Measurements from ENCODE around the gene SPRR3.

Gene SPRR3

DNA sequence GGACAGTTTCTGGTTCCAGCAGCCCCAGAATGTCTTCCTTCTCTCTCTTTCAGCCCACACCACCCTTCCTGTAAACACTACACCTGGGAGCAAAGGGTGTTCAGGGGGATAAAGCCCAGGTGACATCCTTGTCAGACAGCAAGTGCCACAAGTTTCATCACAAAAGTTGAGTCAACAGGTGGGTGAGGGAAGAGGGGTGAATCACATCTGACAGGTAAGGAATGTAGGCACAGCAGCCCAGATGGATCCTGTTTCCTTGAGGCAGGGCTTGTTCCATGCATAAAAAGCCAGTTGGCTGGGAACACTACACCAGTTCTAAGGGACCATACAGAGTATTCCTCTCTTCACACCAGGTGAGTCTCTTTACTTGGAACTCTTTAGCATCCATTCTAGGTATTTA is 29.3 kb downstream of the SPRR3 start, which contains the start of gene SPRR1B:
TSS of gene SPRR1B (plus strand) at position 309 of the 400 bp plus-strand sequence. CDS start 1,143 bp downstream, outside the sequence.
- TF ChIP-seq, protein P1, sequence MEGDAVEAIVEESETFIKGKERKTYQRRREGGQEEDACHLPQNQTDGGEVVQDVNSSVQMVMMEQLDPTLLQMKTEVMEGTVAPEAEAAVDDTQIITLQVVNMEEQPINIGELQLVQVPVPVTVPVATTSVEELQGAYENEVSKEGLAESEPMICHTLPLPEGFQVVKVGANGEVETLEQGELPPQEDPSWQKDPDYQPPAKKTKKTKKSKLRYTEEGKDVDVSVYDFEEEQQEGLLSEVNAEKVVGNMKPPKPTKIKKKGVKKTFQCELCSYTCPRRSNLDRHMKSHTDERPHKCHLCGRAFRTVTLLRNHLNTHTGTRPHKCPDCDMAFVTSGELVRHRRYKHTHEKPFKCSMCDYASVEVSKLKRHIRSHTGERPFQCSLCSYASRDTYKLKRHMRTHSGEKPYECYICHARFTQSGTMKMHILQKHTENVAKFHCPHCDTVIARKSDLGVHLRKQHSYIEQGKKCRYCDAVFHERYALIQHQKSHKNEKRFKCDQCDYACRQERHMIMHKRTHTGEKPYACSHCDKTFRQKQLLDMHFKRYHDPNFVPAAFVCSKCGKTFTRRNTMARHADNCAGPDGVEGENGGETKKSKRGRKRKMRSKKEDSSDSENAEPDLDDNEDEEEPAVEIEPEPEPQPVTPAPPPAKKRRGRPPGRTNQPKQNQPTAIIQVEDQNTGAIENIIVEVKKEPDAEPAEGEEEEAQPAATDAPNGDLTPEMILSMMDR (IDR thresholded peaks at IDR 0.05; ENCODE audit: low read depth, low read length): no peak
- Histone ChIP-seq H3K27me3 (no peaks in the 10 kb centered on the region), H3K4me3 (ENCODE audit: low read depth, low read length) (no peak within 1 kb of the TSS), H3K9me3 (no peaks in the 10 kb centered on the region), H3K4me1 (no peaks in the 10 kb centered on the region), H3K36me3 (no peaks in the 10 kb centered on the region)
- DNase-seq: no peak

DNA sequence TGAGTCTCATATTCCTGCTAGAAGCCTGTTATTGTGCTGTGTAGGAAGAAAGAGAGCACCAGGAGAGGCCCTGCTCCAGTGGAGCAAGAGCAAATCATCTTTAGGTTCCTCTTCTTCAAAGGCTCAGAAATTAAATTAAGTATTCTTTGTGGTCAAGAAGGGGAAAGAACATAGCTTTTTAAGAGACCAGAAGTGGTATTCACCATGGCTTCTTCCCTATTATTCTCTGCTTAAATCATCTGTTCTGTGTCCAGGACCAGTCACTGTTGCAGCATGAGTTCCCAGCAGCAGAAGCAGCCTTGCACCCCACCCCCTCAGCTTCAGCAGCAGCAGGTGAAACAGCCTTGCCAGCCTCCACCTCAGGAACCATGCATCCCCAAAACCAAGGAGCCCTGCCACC is 30.5 kb downstream of the SPRR3 start:
- H3K36me3 ChIP-seq: no peaks in the 10 kb centered on the region
- H3K4me3 ChIP-seq (ENCODE audit: low read depth, low read length): no peak overlapping the region
- TF ChIP-seq, protein P1 (IDR thresholded peaks at IDR 0.05; ENCODE audit: low read depth, low read length): no peak
- H3K4me1 ChIP-seq: no peaks in the 10 kb centered on the region
- H3K9me3 ChIP-seq: no peaks in the 10 kb centered on the region
- no peak for DNase-seq
- no peaks in the 10 kb centered on the region for H3K27me3 ChIP-seq

DNA sequence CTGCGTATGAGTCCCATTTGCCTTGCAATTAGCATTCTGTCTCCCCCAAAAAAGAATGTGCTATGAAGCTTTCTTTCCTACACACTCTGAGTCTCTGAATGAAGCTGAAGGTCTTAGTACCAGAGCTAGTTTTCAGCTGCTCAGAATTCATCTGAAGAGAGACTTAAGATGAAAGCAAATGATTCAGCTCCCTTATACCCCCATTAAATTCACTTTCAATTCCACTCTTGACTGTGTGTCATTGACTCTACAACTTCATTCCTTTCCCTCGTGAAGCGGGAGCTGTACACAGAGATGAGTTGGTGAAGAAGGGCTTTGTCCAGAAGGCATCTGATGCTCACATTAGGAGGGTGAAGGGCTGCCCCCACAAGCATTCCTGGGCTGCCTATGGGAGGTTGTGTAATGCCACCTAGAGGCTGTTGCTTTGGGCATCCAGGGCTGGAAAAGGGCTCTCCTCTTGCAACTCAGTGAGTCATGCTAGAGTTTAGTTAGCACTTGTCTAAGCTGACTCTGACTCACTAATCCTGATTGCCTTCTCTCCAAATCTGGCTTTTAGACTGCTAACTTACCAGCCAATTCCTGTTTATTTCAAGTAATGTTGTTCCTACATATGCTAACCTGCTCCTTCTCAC is 31.2 kb downstream of the SPRR3 start:
- no peak for DNase-seq
- Histone ChIP-seq H3K9me3 (no peaks in the 10 kb centered on the region), H3K4me1 (no peaks in the 10 kb centered on the region), H3K36me3 (no peaks in the 10 kb centered on the region), H3K4me3 (ENCODE audit: low read depth, low read length) (no peak overlapping the region), H3K27me3 (no peaks in the 10 kb centered on the region)
- TF ChIP-seq, protein P1 (IDR thresholded peaks at IDR 0.05; ENCODE audit: low read depth, low read length): no peak

DNA sequence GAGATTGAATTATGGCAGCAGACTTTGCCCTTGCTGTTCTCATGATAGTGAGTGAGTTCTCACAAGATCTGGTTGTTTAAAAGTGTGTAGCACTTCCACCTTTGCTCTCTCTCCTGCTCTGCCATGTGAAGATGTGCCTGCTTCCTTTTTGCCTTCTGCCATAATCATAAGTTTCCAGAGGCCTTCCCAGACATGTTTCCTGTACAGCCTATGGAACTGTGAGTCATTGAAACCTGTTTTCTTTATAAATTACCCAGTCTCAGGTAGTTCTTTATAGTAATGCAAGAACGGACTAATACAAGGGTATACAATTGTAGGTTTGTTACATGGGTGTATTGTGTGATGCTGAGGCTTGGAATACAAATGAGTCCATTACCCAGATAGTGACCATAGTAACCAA is 33.7 kb downstream of the SPRR3 start:
- H3K36me3 ChIP-seq: no peaks in the 10 kb centered on the region
- no peaks in the 10 kb centered on the region for H3K9me3 ChIP-seq
- TF ChIP-seq, protein P1 (IDR thresholded peaks at IDR 0.05; ENCODE audit: low read depth, low read length): no peak
- H3K4me1 ChIP-seq: no peaks in the 10 kb centered on the region
- H3K27me3 ChIP-seq: no peaks in the 10 kb centered on the region
- no peak overlapping the region for H3K4me3 ChIP-seq (ENCODE audit: low read depth, low read length)
- DNase-seq: no peak

DNA sequence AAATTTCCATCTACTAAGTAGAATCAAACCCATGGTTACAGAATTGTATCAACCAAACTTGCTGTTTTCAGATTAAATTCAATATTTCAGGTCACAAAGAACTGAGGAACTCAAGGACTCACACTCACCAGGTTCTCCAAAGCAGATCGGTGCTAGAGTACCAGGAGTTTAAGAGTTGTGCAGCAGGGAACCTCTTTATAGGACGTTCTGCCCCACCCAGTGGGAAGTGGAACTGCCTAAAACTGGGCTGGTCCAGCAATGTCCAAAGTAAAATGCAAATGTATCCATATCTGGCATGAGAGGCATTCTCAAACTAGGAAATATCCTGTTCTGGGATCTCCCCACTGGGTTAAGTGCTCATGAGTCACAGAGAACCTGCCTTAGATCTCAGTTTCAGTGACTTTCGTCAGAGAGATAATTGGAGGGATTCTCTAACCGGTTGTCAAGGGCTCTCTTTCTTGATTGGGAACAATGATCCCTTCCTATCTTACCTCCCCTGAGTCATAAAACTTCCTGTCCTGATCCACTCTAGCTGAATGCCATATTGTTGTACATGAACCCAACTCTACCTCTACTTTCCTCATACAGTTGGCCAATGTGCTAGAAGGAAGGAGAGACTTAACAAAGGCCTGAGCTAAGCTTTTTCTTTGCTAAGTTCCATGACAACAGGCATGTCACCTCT is 39.5 kb downstream of the SPRR3 start, which contains the start of gene SPRR2D:
TSS of gene SPRR2D (minus strand) at position 171 of the 682 bp plus-strand sequence. CDS start 774 bp downstream, outside the sequence.
- TF ChIP-seq, protein P1 (IDR thresholded peaks at IDR 0.05; ENCODE audit: low read depth, low read length): no peak
- no peak within 1 kb of the TSS for H3K4me3 ChIP-seq (ENCODE audit: low read depth, low read length)
- H3K36me3 ChIP-seq: no peaks in the 10 kb centered on the region
- no peaks in the 10 kb centered on the region for H3K9me3 ChIP-seq
- no peak for DNase-seq
- no peaks in the 10 kb centered on the region for H3K4me1 ChIP-seq
- no peaks in the 10 kb centered on the region for H3K27me3 ChIP-seq

DNA sequence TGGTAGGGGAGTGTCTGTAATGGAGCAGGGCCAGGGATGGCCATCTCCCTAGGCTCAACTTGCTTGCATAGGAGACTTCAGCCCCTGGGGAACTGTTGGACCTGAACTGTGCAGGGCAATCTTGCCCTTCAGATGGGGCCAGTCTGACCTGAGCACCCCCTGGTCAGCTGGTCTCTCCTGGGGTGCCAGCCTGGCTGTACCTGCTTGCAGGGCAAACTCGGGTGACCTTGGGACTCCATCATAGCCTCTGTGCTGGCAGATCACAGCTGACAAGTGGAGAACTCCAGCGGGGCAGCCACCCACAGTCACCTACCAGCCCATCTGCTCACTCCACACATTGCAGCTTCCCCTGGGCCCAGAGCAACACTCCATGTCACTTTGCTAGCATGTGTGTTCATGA is 47.7 kb downstream of the SPRR3 start:
- Histone ChIP-seq H3K4me1 (no peaks in the 10 kb centered on the region), H3K9me3 (no peaks in the 10 kb centered on the region), H3K27me3 (no peaks in the 10 kb centered on the region; the same call in 1 of the 2 replicates), H3K36me3 (no peaks in the 10 kb centered on the region), H3K4me3 (ENCODE audit: low read depth, low read length) (no peak overlapping the region)
- DNase-seq: no peak
- TF ChIP-seq, protein P1 (IDR thresholded peaks at IDR 0.05; ENCODE audit: low read depth, low read length): no peak

Measured in BE2C (cell line).